ENCODE results near the gene ALPK3.

- no peak for TF ChIP-seq EZH2phosphoT487 (IDR thresholded peaks at IDR 0.05; ENCODE audit: borderline replicate concordance, low read length)
- TF ChIP-seq CTCF (IDR thresholded peaks at IDR 0.05; ENCODE audit: low read depth, low read length, poor library complexity, severe bottlenecking) = no peak
Measured at GRCh38 chr15:84913360-84913723, 96.2 kb downstream of the ALPK3 start.
